RWPE2 (cell line): Measurements from ENCODE around the gene NCBP1.

Source experiments
- ATAC-seq: fragments of 200-7000 bp; cut with Tn5 transposase; 3 replicates; pipeline ENCODE4 v1.9.1; 2021; ENCODE audit warnings: low read depth
- DNase-seq: peaks from one replicate; pipeline ENCODE4 v3.0.0-alpha.2; 2020; ENCODE audit warnings: low spot score
- H3K27ac ChIP-seq: fragments of 450-650 bp; 2 replicates; pipeline ENCODE4 v1.5.1; 2017; ENCODE audit warnings: mild to moderate bottlenecking; ENCODE audit not compliant: poor library complexity, severe bottlenecking
- H3K27me3 ChIP-seq: fragments of 250-450 bp; sonication (Bioruptor Pico); 2 replicates; pipeline ENCODE4 v1.5.1; 2021; ENCODE audit warnings: mild to moderate bottlenecking, moderate library complexity; ENCODE audit not compliant: insufficient read depth, poor library complexity, severe bottlenecking
- H3K36me3 ChIP-seq: fragments of 250-450 bp; sonication (Bioruptor Pico); 2 replicates; pipeline ENCODE4 v1.5.1; 2020; ENCODE audit warnings: low read depth, mild to moderate bottlenecking, moderate library complexity
- H3K4me1 ChIP-seq: fragments of 250-450 bp; sonication (Bioruptor Pico); 2 replicates; pipeline ENCODE4 v1.5.1; 2021; ENCODE audit warnings: mild to moderate bottlenecking, moderate library complexity; ENCODE audit not compliant: insufficient read depth, poor library complexity, severe bottlenecking
- H3K4me3 ChIP-seq: fragments of 250-450 bp; sonication (Bioruptor Pico); 2 replicates; pipeline ENCODE4 v1.5.1; 2021; ENCODE audit warnings: mild to moderate bottlenecking, moderate library complexity; ENCODE audit not compliant: severe bottlenecking
- H3K9me3 ChIP-seq: fragments of 250-450 bp; sonication (Bioruptor Pico); 2 replicates; pipeline ENCODE4 v1.5.1; 2021; ENCODE audit warnings: mild to moderate bottlenecking, moderate library complexity; ENCODE audit not compliant: severe bottlenecking
- TF ChIP-seq, protein P1 (sequence below): fragments of 450-650 bp; IDR thresholded peaks from one replicate; pipeline ENCODE4 v1.5.1; 2017; ENCODE audit warnings: mild to moderate bottlenecking, moderate library complexity; ENCODE audit not compliant: poor library complexity, severe bottlenecking

Gene NCBP1

DNA sequence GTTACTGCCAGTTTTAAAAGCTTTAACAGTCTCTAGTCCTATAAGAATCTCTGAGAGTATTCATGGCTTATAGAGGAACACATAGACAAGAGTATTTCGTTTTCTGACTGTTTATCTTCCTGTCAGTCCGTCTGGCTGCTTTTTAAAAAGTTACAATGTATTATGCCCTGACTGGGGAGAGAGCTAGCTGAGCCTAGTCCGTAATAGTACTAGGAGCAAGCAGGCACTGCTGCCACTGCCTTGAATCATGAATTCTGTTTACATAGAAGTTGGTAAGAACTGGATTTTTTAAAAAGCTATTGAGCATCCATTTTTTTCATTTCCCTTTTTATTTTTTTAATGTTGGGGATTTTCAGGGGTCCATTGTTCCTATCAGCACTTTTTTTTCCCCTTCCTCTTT lies 37.0 kb downstream of the NCBP1 start:
- H3K27me3 ChIP-seq: no peaks in the 10 kb centered on the region
- DNase-seq (no peak), ATAC-seq (no peak)
- no peak overlapping the region for H3K27ac ChIP-seq
- no peak overlapping the region for H3K4me3 ChIP-seq
- no peaks in the 10 kb centered on the region for H3K9me3 ChIP-seq
- TF ChIP-seq, protein P1, sequence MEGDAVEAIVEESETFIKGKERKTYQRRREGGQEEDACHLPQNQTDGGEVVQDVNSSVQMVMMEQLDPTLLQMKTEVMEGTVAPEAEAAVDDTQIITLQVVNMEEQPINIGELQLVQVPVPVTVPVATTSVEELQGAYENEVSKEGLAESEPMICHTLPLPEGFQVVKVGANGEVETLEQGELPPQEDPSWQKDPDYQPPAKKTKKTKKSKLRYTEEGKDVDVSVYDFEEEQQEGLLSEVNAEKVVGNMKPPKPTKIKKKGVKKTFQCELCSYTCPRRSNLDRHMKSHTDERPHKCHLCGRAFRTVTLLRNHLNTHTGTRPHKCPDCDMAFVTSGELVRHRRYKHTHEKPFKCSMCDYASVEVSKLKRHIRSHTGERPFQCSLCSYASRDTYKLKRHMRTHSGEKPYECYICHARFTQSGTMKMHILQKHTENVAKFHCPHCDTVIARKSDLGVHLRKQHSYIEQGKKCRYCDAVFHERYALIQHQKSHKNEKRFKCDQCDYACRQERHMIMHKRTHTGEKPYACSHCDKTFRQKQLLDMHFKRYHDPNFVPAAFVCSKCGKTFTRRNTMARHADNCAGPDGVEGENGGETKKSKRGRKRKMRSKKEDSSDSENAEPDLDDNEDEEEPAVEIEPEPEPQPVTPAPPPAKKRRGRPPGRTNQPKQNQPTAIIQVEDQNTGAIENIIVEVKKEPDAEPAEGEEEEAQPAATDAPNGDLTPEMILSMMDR: no peak
- H3K4me1 ChIP-seq: no peaks in the 10 kb centered on the region
- peaks cover 98% of the 10 kb centered on the region for H3K36me3 ChIP-seq

DNA sequence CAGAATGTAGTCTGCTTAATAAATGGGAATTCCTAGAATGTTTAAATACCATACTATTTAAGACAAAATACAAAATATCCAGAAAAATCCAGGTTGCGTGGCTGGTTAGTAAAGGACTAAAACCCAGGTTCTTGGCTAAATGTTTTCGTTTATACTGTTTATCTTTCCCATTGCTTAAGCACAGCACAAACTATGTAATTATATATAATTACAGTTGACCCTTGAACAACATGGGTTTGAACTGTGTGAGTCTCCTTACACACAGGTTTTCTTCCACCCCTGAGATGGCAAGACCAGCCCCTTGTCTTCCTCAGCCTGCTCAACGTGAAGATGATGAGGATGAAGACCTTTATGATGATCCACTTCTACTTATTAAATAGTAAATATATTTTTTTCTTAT lies 38.8 kb downstream of the NCBP1 start:
- no peaks in the 10 kb centered on the region for H3K9me3 ChIP-seq
- no peak overlapping the region for H3K4me3 ChIP-seq
- TF ChIP-seq, protein P1: no peak
- H3K27ac ChIP-seq: no peak overlapping the region
- ATAC-seq: no peak
- no peak for DNase-seq
- no peaks in the 10 kb centered on the region for H3K4me1 ChIP-seq
- H3K27me3 ChIP-seq: no peaks in the 10 kb centered on the region
- H3K36me3 ChIP-seq: peaks cover 99% of the 10 kb centered on the region

DNA sequence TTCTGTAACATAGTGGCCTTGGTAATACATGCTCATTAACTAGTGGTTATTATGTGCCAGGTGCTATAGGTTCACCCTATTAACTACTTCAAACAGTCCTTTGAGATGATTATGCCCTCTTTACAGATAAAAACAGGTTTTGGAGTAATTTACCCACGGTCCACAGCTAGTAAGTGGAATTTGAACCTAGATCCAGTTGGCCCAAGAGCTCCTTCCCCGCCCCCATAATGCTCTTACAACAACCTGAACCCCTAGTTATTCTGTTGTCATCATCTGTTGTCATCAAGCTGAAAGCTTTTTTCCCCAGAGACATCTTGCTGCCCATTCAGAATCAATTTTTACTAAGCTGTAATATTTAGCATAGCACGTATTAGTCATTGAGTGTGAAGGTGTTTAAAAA lies 40.3 kb downstream of the NCBP1 start:
- peaks cover 99% of the 10 kb centered on the region for H3K36me3 ChIP-seq
- DNase-seq (no peak), ATAC-seq (no peak)
- no peak overlapping the region for H3K4me3 ChIP-seq
- H3K4me1 ChIP-seq: no peaks in the 10 kb centered on the region
- H3K9me3 ChIP-seq: no peaks in the 10 kb centered on the region
- no peaks in the 10 kb centered on the region for H3K27me3 ChIP-seq
- TF ChIP-seq, protein P1: no peak
- no peak overlapping the region for H3K27ac ChIP-seq

DNA sequence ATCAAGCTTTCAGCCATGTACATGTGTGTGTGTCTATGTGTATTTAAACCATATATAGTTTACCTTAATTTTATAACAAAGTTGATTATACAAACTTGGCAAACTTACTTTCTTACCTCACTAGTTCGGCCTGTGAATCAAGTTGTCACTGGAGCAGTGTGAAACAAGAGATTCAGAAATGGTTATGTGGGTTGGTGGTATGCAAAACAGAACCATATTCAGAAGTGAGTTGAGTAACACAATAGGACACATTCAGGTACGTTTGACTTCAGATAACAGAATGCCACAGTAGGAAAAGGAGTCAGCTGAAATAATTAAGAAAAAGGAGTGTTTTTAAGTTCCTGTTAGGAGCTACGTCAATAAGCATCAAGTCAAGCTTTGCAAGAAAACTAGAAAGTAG lies 42.0 kb downstream of the NCBP1 start:
- H3K27ac ChIP-seq: no peak overlapping the region
- no peaks in the 10 kb centered on the region for H3K9me3 ChIP-seq
- H3K36me3 ChIP-seq: peaks cover 98% of the 10 kb centered on the region
- TF ChIP-seq, protein P1: no peak
- H3K27me3 ChIP-seq: no peaks in the 10 kb centered on the region
- no peak overlapping the region for H3K4me3 ChIP-seq
- DNase-seq: no peak
- no peak for ATAC-seq
- H3K4me1 ChIP-seq: no peaks in the 10 kb centered on the region

DNA sequence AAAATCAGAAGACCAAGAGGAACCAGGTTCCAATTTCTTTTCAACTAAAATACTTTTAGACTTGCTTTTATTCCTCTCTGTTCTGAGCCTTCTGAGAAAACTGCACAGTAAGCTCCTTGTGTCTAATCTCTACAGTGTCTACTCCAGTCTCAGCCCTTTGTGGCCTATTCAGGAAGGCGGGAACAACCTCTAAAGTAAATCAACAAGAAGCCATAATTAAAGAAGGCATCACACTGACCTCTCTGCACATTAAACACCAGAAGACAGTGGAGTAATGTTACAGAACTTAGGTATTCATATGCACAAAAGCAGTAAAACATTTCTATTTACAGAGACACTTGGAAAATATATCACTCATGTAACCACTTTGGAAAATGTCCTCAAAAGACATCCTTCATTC lies 48.6 kb downstream of the NCBP1 start:
- Histone ChIP-seq H3K27ac (no peak overlapping the region), H3K4me1 (peaks cover 3% of the 10 kb centered on the region), H3K27me3 (no peaks in the 10 kb centered on the region), H3K9me3 (no peaks in the 10 kb centered on the region), H3K4me3 (no peak overlapping the region), H3K36me3 (peaks cover 98% of the 10 kb centered on the region)
- TF ChIP-seq, protein P1: no peak
- no peak for ATAC-seq
- DNase-seq: no peak
